Parathyroid adenoma (tissue), 2 donors: ENCODE data around the gene RPS6KA2.

ENCODE experiments used
- H2AFZ ChIP-seq: fragments of 300-600 bp; sonication (generic); one replicate; pipeline ENCODE4 v1.7.0; 2017; ENCODE audit warnings: antibody characterized with exemption, mild to moderate bottlenecking
- H3K27ac ChIP-seq: fragments of 300-600 bp; sonication (generic); one replicate; pipeline ENCODE4 v1.7.0; 2017
- H3K27me3 ChIP-seq: fragments of 300-600 bp; sonication (generic); one replicate; pipeline ENCODE4 v1.7.0; 2017; ENCODE audit warnings: low read length; ENCODE audit not compliant: control insufficient read depth, insufficient read depth
- H3K36me3 ChIP-seq: fragments of 300-600 bp; sonication (generic); one replicate; pipeline ENCODE4 v1.7.0; 2017; ENCODE audit warnings: low read length; ENCODE audit not compliant: control insufficient read depth, insufficient read depth
- H3K4me1 ChIP-seq: fragments of 300-600 bp; sonication (generic); one replicate; pipeline ENCODE4 v1.7.0; 2017; ENCODE audit warnings: control low read depth
- H3K4me2 ChIP-seq: fragments of 300-600 bp; sonication (generic); one replicate; pipeline ENCODE4 v1.7.0; 2017; ENCODE audit warnings: low read length
- H3K4me3 ChIP-seq: fragments of 300-600 bp; sonication (generic); one replicate; pipeline ENCODE4 v1.7.0; 2017; ENCODE audit warnings: low read depth, low read length
- H3K79me2 ChIP-seq: fragments of 300-600 bp; sonication (generic); one replicate; pipeline ENCODE4 v1.7.0; 2017; ENCODE audit warnings: control low read depth
- H3K9ac ChIP-seq: fragments of 300-600 bp; sonication (generic); one replicate; pipeline ENCODE4 v1.7.0; 2017; ENCODE audit warnings: mild to moderate bottlenecking
- H3K9me3 ChIP-seq: fragments of 300-600 bp; sonication (generic); one replicate; pipeline ENCODE4 v1.7.0; 2017; ENCODE audit warnings: low read length; ENCODE audit not compliant: control insufficient read depth
- CTCF ChIP-seq: fragments of 300-600 bp; sonication (generic); IDR thresholded peaks from one replicate; pipeline ENCODE4 v1.7.0; 2017; ENCODE audit warnings: antibody characterized with exemption, mild to moderate bottlenecking
- donor health status: primary hyperparathyroidism.

The RPS6KA2 gene

GRCh38 chr6:166604328-166604727, 22.7 kb downstream of the RPS6KA2 start:
- Histone ChIP-seq H2AFZ (no peak overlapping the region), H3K36me3 (no peaks in the 10 kb centered on the region), H3K9ac (no peak overlapping the region), H3K4me3 (no peak overlapping the region), H3K27me3 (no peaks in the 10 kb centered on the region), H3K9me3 (no peaks in the 10 kb centered on the region), H3K4me2 (no peak overlapping the region), H3K27ac (no peak overlapping the region), H3K79me2 (peaks cover 77% of the 10 kb centered on the region), H3K4me1 (peaks cover 23% of the 10 kb centered on the region)
- no peak for TF ChIP-seq CTCF

- H3K79me2 ChIP-seq: peaks cover 85% of the 10 kb centered on the region
- H2AFZ ChIP-seq: no peak overlapping the region
- H3K4me1 ChIP-seq: peaks cover 34% of the 10 kb centered on the region
- no peak overlapping the region for H3K27ac ChIP-seq
- no peak overlapping the region for H3K4me2 ChIP-seq
- no peak overlapping the region for H3K4me3 ChIP-seq
- no peak for TF ChIP-seq CTCF
- H3K9ac ChIP-seq: no peak overlapping the region
- no peaks in the 10 kb centered on the region for H3K9me3 ChIP-seq
- H3K27me3 ChIP-seq: no peaks in the 10 kb centered on the region
- H3K36me3 ChIP-seq: no peaks in the 10 kb centered on the region
Observed at GRCh38 chr6:166603043-166603690, 23.9 kb downstream of the RPS6KA2 start.

- H3K4me2 ChIP-seq: no peak overlapping the region
- no peak overlapping the region for H3K4me3 ChIP-seq
- no peaks in the 10 kb centered on the region for H3K9me3 ChIP-seq
- H3K27me3 ChIP-seq: no peaks in the 10 kb centered on the region
- H2AFZ ChIP-seq: no peak overlapping the region
- no peak for TF ChIP-seq CTCF
- H3K79me2 ChIP-seq: peaks cover 82% of the 10 kb centered on the region
- H3K9ac ChIP-seq: no peak overlapping the region
- no peaks in the 10 kb centered on the region for H3K36me3 ChIP-seq
- no peak overlapping the region for H3K27ac ChIP-seq
- peaks cover 46% of the 10 kb centered on the region for H3K4me1 ChIP-seq
Observed at GRCh38 chr6:166601956-166602355, 25.1 kb downstream of the RPS6KA2 start.

GRCh38 chr6:166600931-166601330, 26.1 kb downstream of the RPS6KA2 start:
- TF ChIP-seq CTCF: no peak
- H3K4me2 ChIP-seq: no peak overlapping the region

GRCh38 chr6:166599205-166599604, 27.8 kb downstream of the RPS6KA2 start:
- no peak for TF ChIP-seq CTCF
- Histone ChIP-seq H3K9ac (no peak overlapping the region), H3K27me3 (no peaks in the 10 kb centered on the region), H3K27ac (peak overlapping the region; percentile 71), H3K79me2 (peaks cover 82% of the 10 kb centered on the region), H3K4me3 (no peak overlapping the region), H3K36me3 (no peaks in the 10 kb centered on the region), H3K9me3 (no peaks in the 10 kb centered on the region), H2AFZ (no peak overlapping the region), H3K4me2 (no peak overlapping the region), H3K4me1 (peaks cover 32% of the 10 kb centered on the region)

More at GRCh38 chr6:166600931-166601330, 26.1 kb downstream of the RPS6KA2 start:
- Histone ChIP-seq H2AFZ (no peak overlapping the region), H3K4me3 (no peak overlapping the region), H3K9me3 (no peaks in the 10 kb centered on the region), H3K36me3 (no peaks in the 10 kb centered on the region), H3K27ac (no peak overlapping the region), H3K27me3 (no peaks in the 10 kb centered on the region), H3K79me2 (peaks cover 82% of the 10 kb centered on the region), H3K4me1 (peaks cover 42% of the 10 kb centered on the region), H3K9ac (no peak overlapping the region)
